Caki2 (cell line): Measurements from ENCODE around the gene CREG2. TPM values are rescaled to one million over a fixed set of nuclear protein-coding genes. Genes with fewer than 3 reads are reported as not detected.

Experiments used
- DNase-seq: peaks from one replicate; pipeline ENCODE4 v3.0.0-alpha.2; 2015; ENCODE audit warnings: low read depth
- in situ Hi-C: cut with HindIII; loops from 2 replicates; pipeline ENCODE4 v1.10.0; 2016; ENCODE audit warnings: low sequenced_read_pairs, low pct_unique_long_range_greater_than_20kb, mixed read lengths
- total RNA-seq: library from RNA; depleted of rRNA; stranded (reverse); fragments of >200 nt; shearing (Covaris generic); gene quantifications from 2 replicates; pipeline ENCODE4 v1.2.3, GENCODE V29; 2014; ENCODE audit warnings: low replicate concordance; rRNA removed

CREG2 gene
- total RNA-seq, 1 experiment from 2014 or later, result 5.2 TPM

- in situ Hi-C loops, result no loop called here
- no peak for DNase-seq
These were observed 86.5 kb downstream of the CREG2 start for GRCh38 chr2:101300836-101301235.

GRCh38 chr2:101300164-101300563 is 87.1 kb downstream of the CREG2 start:
- in situ Hi-C loops, result no loop called here
- no peak for DNase-seq

DNA sequence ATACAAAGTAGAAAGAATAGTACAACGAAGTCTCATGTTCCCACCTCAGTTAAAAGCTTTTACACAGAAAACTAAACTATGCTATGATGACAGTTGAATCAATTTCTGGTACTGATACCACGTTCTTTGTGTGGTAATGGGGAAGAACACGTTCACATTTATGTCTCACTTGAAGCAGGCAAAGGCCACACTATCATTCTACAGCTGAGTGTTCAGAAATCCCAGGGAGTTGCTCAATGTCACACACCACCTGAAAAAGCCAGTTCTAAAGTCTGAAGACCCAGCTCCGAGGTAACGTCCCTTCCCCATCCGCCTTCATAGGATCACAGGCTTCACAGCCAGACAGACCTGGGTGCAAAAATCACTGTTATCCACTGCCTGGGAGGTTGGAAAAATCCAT is 87.7 kb downstream of the CREG2 start:
- in situ Hi-C loops, result no loop called here

GRCh38 chr2:101297383-101297782 is 89.9 kb downstream of the CREG2 start:
- in situ Hi-C loops, result no loop called here
- DNase-seq, result no peak

More for the DNA sequence above, 87.7 kb downstream of the CREG2 start:
- DNase-seq, result no peak

GRCh38 chr2:101296371-101296770 is 90.9 kb downstream of the CREG2 start:
- DNase-seq, result no peak
- in situ Hi-C loops, result no loop called here

DNA sequence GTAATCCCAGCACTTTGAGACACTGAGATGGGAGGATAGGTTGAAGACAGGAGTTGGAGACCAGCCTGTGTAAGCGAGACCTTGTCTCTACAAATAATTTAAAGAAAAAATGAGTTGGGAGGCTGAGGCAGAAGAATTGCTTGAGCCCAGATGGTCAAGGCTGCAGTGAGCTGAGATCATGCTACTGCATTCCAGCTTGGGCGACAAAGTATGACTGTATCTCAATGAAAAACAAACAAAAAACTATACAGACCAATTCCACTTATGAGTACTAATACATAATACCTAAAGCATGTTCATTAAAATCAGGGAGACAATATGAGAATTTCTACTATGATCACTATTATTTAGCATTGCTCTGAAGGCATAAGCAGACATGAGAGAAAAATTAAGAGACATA is 91.4 kb downstream of the CREG2 start:
- DNase-seq, result no peak
- in situ Hi-C loops, result no loop called here

Other genes starting within 250 kb of the CREG2 start
- 37.2 and 49.8 TPM in 2 replicates for gene TBC1D8, start 236.1 kb downstream of the CREG2 start, total RNA-seq
- gene CNOT11, start 134.6 kb downstream of the CREG2 start, total RNA-seq, result 96.0 and 125 TPM in 2 replicates
- 37.5 and 45.0 TPM in 2 replicates for gene RNF149, start 78.8 kb downstream of the CREG2 start, total RNA-seq
- gene RFX8, start 87.6 kb upstream of the CREG2 start, total RNA-seq, result not detected in 2 replicates